ENCODE measurements around the gene GPATCH1.

- TF ChIP-seq GATA3 (IDR thresholded peaks at IDR 0.05; ENCODE audit: low read depth, low read length) (no peak), GATA2 (IDR thresholded peaks at IDR 0.05; ENCODE audit: low read depth, low read length) (no peak)
These were observed 25.3 kb upstream of the GPATCH1 start for GRCh38 chr19:33055718-33056117.
